IMR-90 (cell line): Measurements from ENCODE around the gene FIBCD1.

ENCODE experiments used
- CEBPB ChIP-seq: IDR thresholded peaks from 2 replicates; pipeline ENCODE4 v1.6.1; 2012; ENCODE audit warnings: low read depth, low read length, improper control_type of control experiment
- CHD1 ChIP-seq: IDR thresholded peaks from 2 replicates; pipeline ENCODE4 v1.6.1; 2012; ENCODE audit warnings: low read depth, low read length, improper control_type of control experiment
- CTCF ChIP-seq: conservative IDR thresholded peaks from 2 replicates; pipeline ENCODE4 v1.5.1; 2012; ENCODE audit warnings: mild to moderate bottlenecking, low read depth, low read length, improper control_type of control experiment
- FOS ChIP-seq: fragments of 150-350 bp; IDR thresholded peaks from 2 replicates; pipeline ENCODE4 v1.6.1; 2016; ENCODE audit warnings: low read depth, low read length
- MAZ ChIP-seq: IDR thresholded peaks from 2 replicates; pipeline ENCODE4 v1.6.1; 2012; ENCODE audit warnings: low read depth, mild to moderate bottlenecking, low read length, improper control_type of control experiment, moderate library complexity, borderline replicate concordance
- POLR2A ChIP-seq: IDR thresholded peaks from 2 replicates; pipeline ENCODE4 v1.6.1; 2012; ENCODE audit warnings: mild to moderate bottlenecking, low read depth, low read length
- RAD21 ChIP-seq: IDR thresholded peaks from 2 replicates; pipeline ENCODE4 v1.6.1; 2012; ENCODE audit warnings: low read length, improper control_type of control experiment
- RCOR1 ChIP-seq: IDR thresholded peaks from 2 replicates; pipeline ENCODE4 v1.6.1; 2012; ENCODE audit warnings: mild to moderate bottlenecking, low read length, improper control_type of control experiment; ENCODE audit not compliant: insufficient replicate concordance
- RFX5 ChIP-seq: IDR thresholded peaks from 2 replicates; pipeline ENCODE4 v1.8.0; 2012; ENCODE audit warnings: low read depth, mild to moderate bottlenecking, low read length, moderate library complexity
- SMC3 ChIP-seq: fragments of 150-350 bp; IDR thresholded peaks from 2 replicates; pipeline ENCODE4 v1.6.1; 2016; ENCODE audit warnings: low read depth, mild to moderate bottlenecking, antibody characterized with exemption, low read length, moderate library complexity
- USF2 ChIP-seq: fragments of 150-350 bp; IDR thresholded peaks from 2 replicates; pipeline ENCODE4 v1.6.1; 2017; ENCODE audit warnings: mild to moderate bottlenecking, antibody characterized with exemption, low read length, low read depth

- TF ChIP-seq RCOR1 (no peak), CTCF (no peak), RFX5 (no peak), USF2 (no peak), CEBPB (no peak), POLR2A (no peak), RAD21 (no peak), SMC3 (no peak), FOS (no peak), MAZ (no peak), CHD1 (no peak)
These were observed 37.4 kb downstream of the FIBCD1 start for GRCh38 chr9:130901498-130902203.
